Panc1 (cell line): ENCODE data around the gene NEIL1. TPM values are rescaled to one million over a fixed set of nuclear protein-coding genes. Genes with fewer than 3 reads are reported as not detected.
"Not testable (repeated sequence)": the region's sequence is repeated elsewhere in the genome, so short reads cannot be mapped to it uniquely, and the experiment has no call there.

Source experiments
- ATAC-seq: fragments of 200-7000 bp; cut with Tn5 transposase; 2 replicates; pipeline ENCODE4 v1.9.1; 2020; ENCODE audit warnings: mild to moderate bottlenecking, moderate library complexity
- BruUV-seq: library from RNA; stranded (reverse); fragments of 400-500 nt; replicated peaks from 2 replicates; lab custom pipeline; 2021; lab: Mats Ljungman, UMichigan
- CTCF ChIA-PET: fragments of 300-600 bp; sonication (Branson Sonifier 250); formaldehyde crosslinking; loops from one replicate; lab custom pipeline; 2022; ENCODE audit warnings: antibody characterized with exemption; lab: Charles Lee
- POLR2A ChIA-PET: fragments of 300-600 bp; sonication (Branson Sonifier 250); formaldehyde crosslinking; loops from one replicate; lab custom pipeline; 2022; ENCODE audit warnings: antibody characterized with exemption; lab: Charles Lee
- DNase-seq: peaks from one replicate; pipeline ENCODE4 v3.0.0-alpha.2; 2010; ENCODE audit warnings: low read depth, low spot score
- H3K27ac ChIP-seq: 2 replicates; pipeline ENCODE4 v1.5.1; 2011; ENCODE audit warnings: mild to moderate bottlenecking, low read length, inconsistent platforms
- H3K27me3 ChIP-seq: fragments of 200-500 bp; sonication (Bioruptor generic); 2 replicates; pipeline ENCODE4 v1.6.0; 2014; ENCODE audit warnings: low read length, inconsistent platforms; ENCODE audit not compliant: control insufficient read depth, insufficient read depth
- H3K36me3 ChIP-seq: fragments of 200-500 bp; sonication (Bioruptor generic); 2 replicates; pipeline ENCODE4 v1.5.1; 2014; ENCODE audit warnings: inconsistent platforms, mild to moderate bottlenecking, low read length, moderate library complexity; ENCODE audit not compliant: control insufficient read depth, insufficient read depth
- H3K4me1 ChIP-seq: 2 replicates; pipeline ENCODE4 v1.5.1; 2011; ENCODE audit warnings: inconsistent platforms, mild to moderate bottlenecking, low read length, moderate library complexity; ENCODE audit not compliant: control insufficient read depth, insufficient read depth
- H3K4me3 ChIP-seq, 2 experiments: 2 replicates each; pipeline ENCODE4 v1.5.1; 2011 to 2012; ENCODE audit warnings: low read depth in 2 of 2, low read length in 2 of 2, mild to moderate bottlenecking in 2 of 2, inconsistent platforms in 1 of 2, moderate library complexity in 1 of 2
- H3K9me3 ChIP-seq: fragments of 200-500 bp; sonication (Bioruptor generic); 2 replicates; pipeline ENCODE4 v1.5.1; 2014; ENCODE audit warnings: low read depth, mild to moderate bottlenecking, inconsistent platforms, low read length, moderate library complexity; ENCODE audit not compliant: control insufficient read depth, insufficient read depth
- CTCF ChIP-seq: fragments of 450-650 bp; IDR thresholded peaks from 2 replicates; pipeline ENCODE4 v1.5.1; 2017; ENCODE audit warnings: mild to moderate bottlenecking
- POLR2AphosphoS5 ChIP-seq: IDR thresholded peaks from 2 replicates; pipeline ENCODE4 v1.6.1; 2012; ENCODE audit warnings: mild to moderate bottlenecking, low read depth, low read length, moderate library complexity
- REST ChIP-seq, 2 experiments: IDR thresholded peaks; 2 replicates each; pipeline ENCODE4 v1.6.1; 2011 to 2012; ENCODE audit warnings: low read depth in 2 of 2, control low read depth in 1 of 2, low read length in 1 of 2, mild to moderate bottlenecking in 1 of 2, moderate library complexity in 1 of 2; ENCODE audit not compliant: insufficient read depth in 1 of 2
- SIN3A ChIP-seq: IDR thresholded peaks from 2 replicates; pipeline ENCODE4 v1.6.1; 2012; ENCODE audit warnings: low read depth, mild to moderate bottlenecking, low read length, moderate library complexity, borderline replicate concordance; ENCODE audit not compliant: insufficient read depth
- TCF7L2 ChIP-seq: IDR thresholded peaks from 2 replicates; pipeline ENCODE4 v1.6.1; 2011; ENCODE audit warnings: mild to moderate bottlenecking, low read depth, low read length, inconsistent platforms
- in situ Hi-C: cut with HindIII; loops from 2 replicates; pipeline ENCODE4 v1.10.0; 2016; ENCODE audit warnings: low sequenced_read_pairs, low pct_unique_long_range_greater_than_20kb
- intact Hi-C: fragments of 100-400 bp; cut with micrococcal nuclease; formaldehyde crosslinking; loops from one replicate; pipeline ENCODE4 v1.10.0; 2022; ENCODE audit not compliant: unreplicated experiment
- total RNA-seq: library from RNA; stranded (reverse); gene quantifications from one replicate; pipeline ENCODE4 v1.2.1, GENCODE V29; 2021; ENCODE audit not compliant: unreplicated experiment

NEIL1 gene
- total RNA-seq, 1 experiment from 2014 or later = 3.4 TPM

- TF ChIP-seq SIN3A (no peak), POLR2AphosphoS5 (no peak)
- DNase-seq (no peak), ATAC-seq (no peak)
- H3K27ac ChIP-seq = no peak overlapping the region
- ChIA-PET CTCF (no interaction called here), POLR2A (no interaction called here)
- H3K36me3 ChIP-seq = peaks cover 44% of the 10 kb centered on the region
- no TSS peak for BruUV-seq
- H3K27me3 ChIP-seq = no peaks in the 10 kb centered on the region
- intact Hi-C loops (no loop called here), in situ Hi-C loops (no loop called here)
- no peaks in the 10 kb centered on the region for H3K9me3 ChIP-seq
- H3K4me3 ChIP-seq = no peak overlapping the region
- no peaks in the 10 kb centered on the region for H3K4me1 ChIP-seq
Measured at GRCh38 chr15:75380773-75381172, 33.9 kb downstream of the NEIL1 start.

- CTCF ChIA-PET, H3K4me3 ChIP-seq, DNase-seq, H3K27me3 ChIP-seq, intact Hi-C loops, in situ Hi-C loops, ATAC-seq, H3K9me3 ChIP-seq, BruUV-seq, H3K27ac ChIP-seq, POLR2A ChIA-PET, H3K4me1 ChIP-seq: not testable (repeated sequence)
- H3K36me3 ChIP-seq = peaks cover 40% of the 10 kb centered on the region
Measured at GRCh38 chr15:75383986-75384385, 37.1 kb downstream of the NEIL1 start.

GRCh38 chr15:75389791-75390382 is 43.0 kb downstream of the NEIL1 start:
- Histone ChIP-seq H3K27ac (no peak overlapping the region), H3K36me3 (peaks cover 34% of the 10 kb centered on the region), H3K4me1 (no peaks in the 10 kb centered on the region), H3K4me3 (no peak overlapping the region), H3K27me3 (no peaks in the 10 kb centered on the region), H3K9me3 (no peaks in the 10 kb centered on the region)
- intact Hi-C loops (no loop called here), in situ Hi-C loops (no loop called here)
- no peak for ATAC-seq
- no TSS peak for BruUV-seq
- TF ChIP-seq CTCF = no peak
- TF ChIP-seq POLR2AphosphoS5 = no peak
- no peak for TF ChIP-seq TCF7L2
- TF ChIP-seq SIN3A = no peak
- TF ChIP-seq REST (IDR thresholded peaks at IDR 0.05; ENCODE audit: insufficient read depth in 1 of 2, low read depth in 2 of 2, low read length in 1 of 2) = no peak
- ChIA-PET POLR2A (no interaction called here), CTCF (no interaction called here)
- no peak for DNase-seq
